Stimulated activated CD8-positive, alpha-beta memory T cell treated with anti-CD3 and anti-CD28 coated beads, Interleukin-4, amount 100 ng/mL, for 24 hours (primary cell): ENCODE measurements around the gene TGM2.

Experiments used
- DNase-seq: peaks from one replicate; pipeline ENCODE4 v3.0.0-alpha.2; 2020; ENCODE audit warnings: low read depth

Gene TGM2

DNA sequence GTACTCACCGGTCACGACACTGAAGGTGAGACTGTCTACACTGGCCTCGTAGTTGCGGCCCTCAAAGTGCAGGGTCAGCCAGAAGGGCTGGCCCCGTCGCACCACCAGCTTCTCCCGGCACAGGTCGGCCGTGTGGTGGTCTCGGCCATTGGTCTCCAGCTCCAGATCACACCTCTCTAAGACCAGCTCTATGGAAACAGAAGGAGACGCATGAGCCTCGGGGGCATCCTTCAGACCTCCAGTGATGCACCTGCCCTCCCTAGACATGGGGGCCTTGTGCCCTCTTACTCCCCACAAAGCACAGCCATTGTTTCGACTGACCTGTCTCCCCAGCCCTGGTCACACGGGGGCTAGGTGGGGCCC lies 3.7 kb downstream of the TGM2 start:
- no peak for DNase-seq

DNA sequence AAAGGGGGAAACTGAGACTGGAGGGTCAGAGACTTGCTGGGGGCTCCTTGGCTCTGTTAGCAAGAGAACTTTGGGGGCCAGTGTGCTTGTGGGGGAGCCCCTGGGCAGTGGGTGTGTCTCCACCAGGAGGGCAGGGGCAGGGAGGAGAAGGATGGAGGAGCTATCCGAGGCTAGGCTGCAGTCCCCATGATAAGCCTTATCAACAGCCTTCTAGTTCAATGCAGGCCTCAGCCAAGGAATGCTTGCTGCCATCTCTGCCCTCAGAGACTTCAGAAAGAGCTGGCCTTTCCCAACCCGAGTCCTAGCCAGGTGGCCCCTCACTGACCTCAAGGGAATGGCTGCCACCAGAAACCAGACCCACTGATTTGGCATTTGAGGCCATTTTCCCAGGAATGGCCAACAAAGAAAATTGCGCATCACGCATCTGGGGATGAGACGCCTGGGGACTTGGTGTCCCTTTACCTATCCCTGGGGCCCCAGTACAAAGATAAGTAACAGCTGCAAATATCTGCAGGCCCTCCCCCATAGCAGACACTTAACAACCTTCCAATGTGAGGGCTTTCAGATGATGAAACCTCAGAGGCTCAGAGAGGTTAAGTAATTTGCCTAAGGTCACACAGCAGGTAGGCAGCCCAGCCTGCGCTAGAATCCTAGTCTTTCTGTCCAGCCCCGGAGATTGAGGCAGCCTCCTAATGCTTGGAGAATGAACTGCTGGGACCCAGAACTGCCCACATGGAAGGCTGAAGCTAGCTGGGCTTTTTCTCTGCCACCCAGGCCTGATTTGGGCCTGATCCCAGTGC lies 4.9 kb downstream of the TGM2 start:
- no peak for DNase-seq

DNA sequence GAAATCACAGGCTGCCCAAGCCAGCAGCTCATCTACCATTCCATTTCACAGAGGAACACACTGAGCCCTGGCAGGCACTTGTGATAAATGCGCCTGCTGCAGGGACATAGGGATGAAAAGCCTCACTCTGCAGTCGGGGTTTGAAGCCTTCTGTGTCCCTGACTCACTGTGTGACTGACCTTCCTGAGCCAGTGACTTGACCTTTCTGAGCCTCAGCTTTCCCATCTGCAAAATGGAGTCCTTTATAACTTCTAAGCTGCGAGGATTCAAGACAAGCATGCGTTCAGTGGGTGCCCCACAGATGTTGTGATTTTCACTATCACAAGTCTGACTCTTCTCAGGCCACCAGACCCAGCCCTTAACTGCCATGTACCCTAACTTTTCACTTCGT lies 5.5 kb downstream of the TGM2 start:
- no peak for DNase-seq

DNA sequence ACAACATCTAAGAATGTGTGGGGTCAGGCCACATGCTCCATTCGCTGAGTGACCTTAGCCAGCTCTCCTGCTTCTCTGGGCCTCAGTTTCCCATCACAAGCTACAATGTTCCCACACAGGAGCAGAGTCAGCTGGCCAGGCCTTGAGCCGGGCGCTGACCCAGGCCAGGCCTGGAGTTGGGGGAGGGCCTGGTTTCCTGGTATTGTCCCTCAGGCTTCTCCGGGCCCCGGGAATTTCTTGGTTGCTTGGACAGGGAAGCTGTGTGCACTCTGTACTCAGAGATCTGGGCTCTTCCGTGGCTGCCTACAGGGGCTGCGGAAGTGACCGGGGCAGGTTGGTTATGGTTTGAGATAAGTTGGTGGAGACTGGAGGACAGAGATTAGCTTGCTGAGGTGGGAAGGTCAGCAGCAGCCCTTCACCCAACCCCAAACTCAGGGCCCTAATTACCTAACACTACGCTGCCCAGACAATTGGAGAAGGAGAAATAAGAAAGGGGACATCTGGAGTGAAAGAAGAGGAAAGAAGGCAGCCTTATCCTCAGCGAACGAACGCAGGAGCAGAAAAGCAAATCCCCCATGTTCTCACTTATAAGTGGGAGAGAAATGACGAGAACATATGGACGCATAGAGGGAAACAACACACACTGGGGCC lies 6.2 kb downstream of the TGM2 start:
- no peak for DNase-seq

DNA sequence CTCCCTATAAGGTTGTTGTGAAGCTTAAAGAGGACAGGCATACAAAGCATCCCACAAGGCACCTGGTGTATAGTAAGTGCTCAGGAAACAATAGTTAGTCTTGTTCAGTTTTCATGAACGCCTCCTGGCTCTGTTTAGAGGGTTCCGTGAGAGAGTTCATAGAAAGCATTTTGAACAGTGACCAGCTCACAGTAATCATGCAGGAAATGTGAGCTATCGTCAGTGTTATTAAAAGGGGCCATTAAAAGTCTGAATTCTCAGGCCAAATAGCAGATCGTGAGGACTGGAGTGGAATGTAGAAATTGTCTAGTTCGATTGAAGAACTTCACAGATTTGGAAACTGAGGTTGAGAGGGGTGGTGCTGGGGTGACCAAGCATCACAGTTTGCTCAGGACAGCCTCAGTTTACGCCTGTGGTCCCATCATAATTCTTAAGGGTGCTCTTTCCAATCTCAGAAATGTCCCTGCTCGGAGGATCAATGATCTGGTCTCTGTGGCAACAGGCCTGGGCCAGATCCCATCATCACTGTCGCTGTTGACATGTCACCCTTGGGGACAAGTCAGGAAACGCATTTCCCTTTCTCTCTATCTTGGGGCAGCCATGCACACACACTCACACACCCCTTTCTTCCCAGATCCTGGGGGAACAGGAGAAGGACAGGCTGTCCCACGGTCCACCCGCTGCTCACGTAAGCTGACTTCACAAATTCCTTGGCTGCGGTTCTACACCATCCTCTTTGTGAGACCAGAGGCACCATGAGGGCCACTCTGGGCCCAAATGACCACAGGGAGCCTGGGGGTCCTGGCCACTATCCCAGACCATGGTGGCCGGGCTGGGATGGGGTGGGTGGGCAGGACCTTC lies 7.2 kb downstream of the TGM2 start:
- no peak for DNase-seq

DNA sequence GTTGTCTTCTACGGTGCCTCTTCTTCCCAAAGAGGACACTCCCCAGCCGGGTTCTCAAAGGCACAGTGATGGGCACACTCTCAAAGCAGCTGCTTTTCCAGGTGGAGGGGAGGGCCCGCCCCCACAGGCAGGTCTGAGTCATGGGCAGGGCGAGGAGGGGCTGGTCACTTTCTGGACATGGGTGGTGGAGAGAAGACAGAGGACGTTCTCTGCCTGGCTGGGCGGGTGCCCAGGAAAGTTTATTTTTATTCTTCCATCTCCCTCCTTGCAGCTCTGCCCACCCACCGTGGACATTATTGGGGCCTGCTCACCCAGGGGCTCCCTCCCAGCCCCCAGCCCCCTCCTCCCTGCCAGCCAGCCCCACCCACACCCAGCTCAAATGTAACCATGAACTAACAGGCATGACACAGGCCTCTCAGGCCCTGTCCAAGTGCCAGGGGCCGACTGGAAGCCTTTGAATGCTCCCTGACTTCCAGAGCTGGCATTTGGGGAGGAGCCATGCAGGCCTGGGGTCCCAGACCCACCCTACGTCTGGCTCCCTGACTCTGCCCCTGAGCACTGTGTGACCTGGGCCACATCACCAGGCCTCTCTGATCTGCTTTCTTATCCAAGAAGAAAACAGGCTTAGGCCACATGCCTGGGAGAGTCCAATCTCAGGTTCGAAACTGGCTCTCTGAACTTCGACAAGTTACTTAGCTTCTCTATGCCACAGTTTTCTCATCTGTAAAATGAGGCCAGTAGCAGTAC lies 8.0 kb downstream of the TGM2 start:
- DNase-seq: no peak

DNA sequence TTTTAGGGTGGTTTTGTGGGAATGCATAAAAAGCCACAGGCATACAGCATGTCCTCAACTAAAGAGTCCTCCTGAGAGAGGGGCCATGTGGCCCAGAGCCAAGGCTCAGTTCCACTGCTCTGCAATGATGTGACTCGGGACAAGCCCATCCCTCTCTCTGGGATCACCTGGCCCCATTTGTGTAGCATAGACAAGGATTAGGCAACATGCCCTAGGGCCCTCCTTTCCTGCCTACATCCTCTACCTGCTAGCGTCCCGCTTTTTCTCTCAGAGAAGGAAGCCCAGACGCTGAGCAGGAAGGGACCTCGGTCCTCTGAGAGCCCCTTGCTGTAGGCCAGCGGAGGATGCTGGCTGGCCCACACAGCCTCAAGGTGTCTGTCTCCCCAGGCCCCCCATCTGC lies 8.8 kb downstream of the TGM2 start:
- no peak for DNase-seq

DNA sequence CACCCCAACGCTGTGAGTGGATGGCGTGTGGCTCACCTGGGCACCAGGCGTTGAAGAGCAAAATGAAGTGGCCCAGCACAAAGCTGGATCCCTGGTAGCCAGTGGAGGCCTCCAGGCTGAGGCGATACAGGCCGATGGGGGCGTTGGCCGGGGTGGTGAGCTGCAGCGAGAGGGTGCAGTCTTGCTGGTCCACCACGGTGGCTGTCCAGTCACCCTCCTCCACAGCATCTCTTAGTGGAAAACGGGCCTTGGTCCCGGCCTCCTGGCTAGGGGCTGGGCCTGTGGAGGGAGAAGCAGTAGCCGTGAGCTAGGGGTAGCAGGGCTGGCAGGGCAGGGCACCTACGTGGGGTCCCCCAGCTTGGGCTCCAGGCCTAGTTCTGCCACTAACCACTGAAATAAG lies 9.3 kb downstream of the TGM2 start:
- no peak for DNase-seq

DNA sequence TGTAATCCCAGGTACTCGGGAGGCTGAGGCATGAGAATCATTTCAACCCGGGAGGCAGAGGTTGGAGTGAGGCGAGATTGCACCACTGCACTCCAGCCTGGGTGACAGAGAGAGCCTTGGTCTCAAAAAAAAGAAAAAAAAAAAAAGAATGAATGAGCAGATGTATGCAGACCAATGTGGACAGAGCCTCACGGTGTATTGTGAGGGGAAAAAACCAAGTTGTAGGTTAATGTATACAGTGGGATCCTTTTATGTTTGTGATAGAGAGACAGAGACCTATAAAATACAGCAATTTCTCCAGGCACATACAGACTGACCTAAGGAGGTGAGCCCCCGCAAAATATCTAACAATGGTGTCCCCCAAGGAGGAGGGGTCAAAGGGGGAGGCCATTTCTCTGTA lies 11.7 kb downstream of the TGM2 start:
- no peak for DNase-seq

DNA sequence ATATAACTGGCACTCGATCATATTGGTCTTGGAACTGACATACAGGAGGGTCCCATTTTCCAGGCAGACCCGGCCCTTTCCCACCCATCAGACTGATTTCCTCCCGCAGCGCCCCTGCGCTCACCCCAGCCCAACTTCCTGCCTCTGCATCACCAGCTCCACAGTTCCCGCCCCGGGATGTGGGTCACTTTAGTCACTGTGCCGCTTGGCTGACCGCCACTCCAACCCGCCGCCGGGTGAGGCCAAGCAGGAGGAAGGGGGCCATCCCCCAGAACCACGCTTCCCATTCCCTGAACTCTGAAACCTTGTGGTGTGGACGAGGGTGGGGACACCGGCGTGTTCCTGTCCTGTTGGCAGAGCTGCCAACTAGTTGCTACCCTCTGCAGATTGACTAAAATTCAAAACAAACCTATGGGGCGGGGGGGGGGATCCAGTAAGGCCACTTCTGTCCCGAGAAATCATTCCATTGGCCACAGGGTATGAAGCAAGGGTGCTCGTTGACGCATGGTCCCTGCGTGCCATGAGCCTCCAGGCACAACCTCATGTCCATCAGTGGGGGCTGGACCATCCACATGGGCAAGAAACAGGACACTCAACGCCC lies 12.3 kb downstream of the TGM2 start:
- DNase-seq: no peak

DNA sequence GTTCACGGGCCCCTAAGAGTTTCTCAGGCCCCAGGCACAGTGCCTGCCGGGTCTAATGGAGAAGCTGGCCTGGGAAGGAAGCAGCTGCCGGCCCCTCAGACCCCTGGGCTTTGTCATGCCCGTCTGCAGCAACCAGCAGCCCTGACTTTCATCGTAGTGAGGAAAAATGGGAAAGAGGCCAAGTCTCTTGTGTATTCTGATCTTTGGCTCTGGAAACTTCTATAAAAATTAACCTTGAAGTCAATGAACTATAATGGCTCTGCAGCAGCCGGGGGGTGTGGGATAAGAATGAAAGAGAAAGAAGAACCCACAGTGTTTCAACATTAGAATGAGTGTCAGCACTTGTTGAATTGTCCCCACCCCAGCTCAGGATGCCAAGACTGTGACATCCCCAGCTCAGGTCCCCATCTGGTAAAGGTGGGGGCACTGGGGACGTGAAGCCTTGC lies 12.9 kb downstream of the TGM2 start:
- no peak for DNase-seq

DNA sequence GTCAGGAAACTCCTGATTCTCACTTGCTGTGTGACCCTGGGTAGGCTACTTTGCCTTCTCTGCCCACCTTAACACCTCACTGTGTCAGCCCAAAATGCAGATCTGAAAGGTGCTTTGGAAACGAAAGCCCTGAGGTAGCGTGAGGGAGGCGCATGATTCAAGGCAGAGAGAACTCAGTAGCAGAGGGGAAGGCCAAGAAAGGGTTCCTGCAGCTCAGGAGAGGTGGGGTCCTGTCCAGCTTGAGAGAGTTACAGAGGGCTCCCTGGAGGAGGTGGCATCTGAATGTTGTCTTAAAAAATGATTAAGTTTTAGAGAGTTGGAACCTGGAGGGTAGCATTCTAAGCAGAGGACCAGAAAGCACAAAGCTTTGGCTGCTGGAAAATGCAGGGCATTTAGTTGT lies 13.6 kb downstream of the TGM2 start:
- no peak for DNase-seq

DNA sequence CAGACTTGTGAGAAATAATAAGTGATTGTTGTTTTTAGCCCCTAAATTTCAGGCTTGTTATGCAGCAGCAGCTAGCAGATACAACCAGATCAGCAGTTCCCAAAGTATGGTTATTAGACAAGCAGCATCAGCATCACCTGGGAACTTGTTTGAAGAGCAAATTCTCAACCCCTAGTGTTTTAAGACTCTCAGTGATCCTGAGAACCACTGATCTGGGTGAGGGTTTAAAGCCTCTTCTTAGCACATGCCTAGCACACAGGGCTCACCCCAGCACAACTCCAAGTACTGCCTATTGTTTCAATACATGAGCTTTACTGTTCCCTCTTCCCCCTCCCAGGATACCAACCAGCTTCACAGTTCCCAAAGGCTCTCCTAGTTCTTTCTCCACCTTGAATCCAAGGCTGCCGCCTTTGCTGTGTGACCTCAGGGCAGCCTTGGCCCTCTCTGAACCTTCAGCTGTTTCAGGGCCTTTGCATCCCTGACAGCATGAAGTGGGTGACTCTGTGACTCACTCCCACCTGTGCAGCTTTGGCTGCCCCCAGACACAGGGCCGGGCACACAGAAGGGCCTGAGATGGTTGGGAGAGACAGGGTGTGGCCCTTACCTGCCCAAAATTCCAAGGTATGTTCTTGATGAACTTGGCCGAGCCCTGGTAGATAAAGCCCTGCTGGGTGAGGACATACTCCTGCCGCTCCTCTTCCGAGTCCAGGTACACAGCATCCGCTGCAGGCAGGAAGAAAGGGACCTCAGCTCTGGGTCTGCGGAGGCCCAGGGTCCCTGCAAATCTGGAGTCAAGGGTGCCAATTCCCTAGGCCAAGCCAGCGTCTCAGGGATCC lies 14.5 kb downstream of the TGM2 start:
- DNase-seq: no peak

DNA sequence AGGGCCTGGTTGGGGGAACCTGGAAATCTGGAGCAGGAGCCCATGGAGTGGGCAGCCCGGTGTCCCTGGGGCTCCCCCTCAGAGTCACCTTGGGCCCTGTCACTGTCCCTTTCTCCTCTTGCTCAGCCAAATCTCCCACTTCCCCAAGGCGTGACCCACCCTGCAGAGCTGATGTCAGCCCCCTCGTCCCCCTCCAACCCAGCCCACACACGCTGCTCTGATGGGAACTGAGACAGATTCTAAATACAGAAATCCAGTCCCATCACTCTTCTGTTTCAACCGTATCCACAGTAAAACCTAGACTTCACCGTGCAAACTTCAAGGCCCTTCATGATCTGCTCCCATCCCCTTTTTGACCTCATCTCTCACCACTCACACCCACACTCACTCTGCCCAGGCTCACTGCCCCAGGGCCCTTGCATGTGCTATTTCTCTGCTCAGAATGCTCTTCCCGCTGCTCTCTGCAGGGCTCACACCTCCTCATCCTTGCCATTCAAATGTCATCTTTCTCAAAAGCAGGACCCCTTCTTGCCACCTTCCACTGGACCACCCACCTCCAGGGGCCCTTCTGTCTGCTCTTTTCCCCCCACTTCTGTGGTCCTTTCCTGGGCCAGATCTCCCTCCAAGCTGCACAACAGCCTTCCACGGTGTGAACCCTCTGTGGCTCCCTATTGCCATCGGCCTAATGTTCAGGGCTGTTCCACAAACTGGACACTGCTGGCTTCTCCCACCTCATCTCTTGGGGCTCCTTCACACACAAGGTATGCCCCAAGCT lies 16.6 kb downstream of the TGM2 start:
- DNase-seq: no peak

DNA sequence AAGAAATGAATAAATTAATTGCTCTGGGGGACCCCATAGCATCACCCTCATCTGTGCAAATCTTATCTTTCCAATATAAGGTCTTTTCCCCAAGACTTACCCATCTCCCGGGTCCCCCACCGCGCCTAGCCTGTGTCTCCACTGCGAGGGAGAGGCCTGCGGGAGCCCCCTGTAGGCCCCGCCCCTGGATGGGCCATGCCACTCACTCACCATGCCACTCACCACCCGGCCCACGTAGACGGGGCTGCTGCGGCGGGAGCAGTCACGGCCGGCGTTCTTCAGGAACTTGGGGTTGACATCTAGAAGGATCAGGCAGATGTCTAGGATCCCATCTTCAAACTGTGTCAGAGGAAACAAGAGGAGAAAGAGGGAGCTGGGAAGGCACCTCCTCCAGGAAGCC lies 17.3 kb downstream of the TGM2 start:
- no peak for DNase-seq

DNA sequence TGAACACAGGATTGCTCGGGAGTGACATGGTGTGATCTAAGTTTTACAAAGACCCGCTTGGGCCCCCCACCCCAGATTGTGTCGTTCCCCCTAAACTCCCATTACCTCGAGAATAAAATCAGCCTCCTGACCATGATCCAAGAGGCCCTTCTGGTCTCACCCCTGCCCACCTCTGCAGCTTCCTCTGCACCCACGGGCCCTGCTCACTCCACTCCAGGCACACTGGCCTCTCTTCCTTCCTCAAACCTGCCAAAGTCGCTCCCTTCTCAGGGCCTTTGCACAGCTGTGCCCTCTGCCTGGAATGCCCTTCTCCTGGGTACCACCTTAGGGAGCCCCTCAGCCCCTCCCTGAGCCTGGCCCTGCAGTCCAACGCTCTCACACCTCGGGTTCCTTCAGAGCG lies 17.9 kb downstream of the TGM2 start:
- DNase-seq: no peak

DNA sequence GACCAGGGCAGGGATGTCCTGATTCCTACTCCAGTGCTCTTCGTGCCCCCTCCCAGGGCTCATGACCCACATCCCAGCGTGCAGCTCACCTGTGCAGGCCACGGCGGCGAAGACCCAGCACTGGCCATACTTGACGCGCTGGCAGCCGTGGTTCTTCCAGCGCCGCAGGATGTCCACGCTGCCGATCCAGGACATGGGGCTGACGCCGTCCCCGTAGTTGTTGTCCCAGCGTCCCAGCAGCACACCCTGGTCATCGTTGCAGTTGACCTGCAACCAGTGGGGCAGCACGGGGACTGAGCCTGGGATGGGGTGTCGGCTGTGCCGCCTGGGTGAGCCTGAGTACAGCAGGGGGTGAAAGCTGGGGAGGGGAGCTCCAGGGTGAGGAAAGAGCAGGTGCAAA lies 18.4 kb downstream of the TGM2 start:
- no peak for DNase-seq

DNA sequence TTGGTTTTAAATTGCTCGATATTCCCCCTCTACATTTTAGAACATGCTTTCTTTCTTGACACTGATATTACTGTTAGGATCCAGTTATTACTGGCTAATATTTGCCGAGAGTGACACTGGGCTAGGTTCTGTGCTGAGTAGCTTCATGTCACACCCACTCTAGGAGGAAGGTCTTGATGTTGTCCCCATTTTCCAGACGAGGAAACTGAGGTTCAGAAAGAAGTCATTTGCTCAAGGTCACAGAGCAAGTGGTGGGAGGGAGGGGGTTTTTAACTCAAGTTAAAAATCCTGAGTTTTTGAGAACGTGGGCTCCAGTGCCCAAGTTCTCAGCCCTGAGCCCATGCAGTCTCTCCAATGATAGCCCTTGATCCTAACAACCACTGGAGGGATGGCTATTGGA lies 18.9 kb downstream of the TGM2 start:
- DNase-seq: no peak

DNA sequence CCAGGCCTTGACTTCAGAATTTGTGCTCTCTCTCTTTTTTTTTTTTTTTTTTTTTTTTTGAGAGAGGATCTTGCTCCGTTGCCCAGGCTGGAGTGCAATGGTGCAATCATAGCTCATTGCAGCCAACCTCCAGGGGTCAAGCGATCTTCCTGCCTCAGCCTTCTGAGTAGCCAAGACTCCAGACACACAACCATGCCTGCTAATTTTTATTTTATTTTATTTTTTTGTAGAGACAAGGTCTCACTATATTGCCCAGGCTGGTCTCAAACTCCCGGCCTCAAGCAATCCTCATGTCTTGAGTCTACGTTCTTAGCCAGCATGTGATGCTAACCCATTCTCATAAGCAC lies 19.4 kb downstream of the TGM2 start:
- no peak for DNase-seq

DNA sequence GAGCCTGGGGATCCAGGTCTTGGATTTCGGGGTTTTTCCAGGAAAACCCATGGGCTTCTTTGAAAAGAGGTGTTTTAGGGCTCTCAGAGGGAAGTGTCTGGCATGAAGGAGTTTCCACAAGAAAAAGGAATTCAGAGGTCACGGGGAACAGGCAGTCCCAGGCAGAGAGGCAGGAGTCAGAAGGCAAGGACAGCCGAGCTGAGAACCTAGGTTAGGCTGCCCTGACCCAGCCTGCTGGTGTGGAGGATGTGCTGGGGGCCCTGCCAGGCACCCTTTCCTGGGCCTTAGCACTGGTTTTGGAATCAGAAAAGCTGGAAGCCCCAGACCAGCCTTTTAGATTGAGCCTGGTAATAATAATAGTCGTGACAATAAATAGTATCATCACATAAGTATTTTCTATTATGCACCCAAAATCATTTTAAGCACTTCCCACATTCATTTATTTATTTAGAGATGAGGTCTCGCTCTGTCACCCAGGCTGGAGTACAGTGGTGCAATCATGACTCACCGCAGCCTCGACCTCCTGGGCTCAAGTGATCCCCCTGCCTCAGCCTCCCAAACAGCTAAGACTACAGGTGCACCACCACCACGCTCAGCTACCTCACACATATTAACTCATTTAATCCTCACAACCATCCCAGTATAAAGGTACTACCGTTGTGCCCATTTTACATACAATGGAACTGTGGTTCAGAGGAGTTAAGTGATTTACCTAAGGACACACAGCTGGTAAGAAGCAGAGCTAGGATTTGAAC lies 19.9 kb downstream of the TGM2 start:
- no peak for DNase-seq
